Right forelimb (tissue), 1 donor: Measurements from ENCODE around the gene DDX39B.

Source experiments
- DNase-seq: peaks from one replicate; pipeline ENCODE4 v3.0.0-alpha.2; 2018

The DDX39B gene

DNA sequence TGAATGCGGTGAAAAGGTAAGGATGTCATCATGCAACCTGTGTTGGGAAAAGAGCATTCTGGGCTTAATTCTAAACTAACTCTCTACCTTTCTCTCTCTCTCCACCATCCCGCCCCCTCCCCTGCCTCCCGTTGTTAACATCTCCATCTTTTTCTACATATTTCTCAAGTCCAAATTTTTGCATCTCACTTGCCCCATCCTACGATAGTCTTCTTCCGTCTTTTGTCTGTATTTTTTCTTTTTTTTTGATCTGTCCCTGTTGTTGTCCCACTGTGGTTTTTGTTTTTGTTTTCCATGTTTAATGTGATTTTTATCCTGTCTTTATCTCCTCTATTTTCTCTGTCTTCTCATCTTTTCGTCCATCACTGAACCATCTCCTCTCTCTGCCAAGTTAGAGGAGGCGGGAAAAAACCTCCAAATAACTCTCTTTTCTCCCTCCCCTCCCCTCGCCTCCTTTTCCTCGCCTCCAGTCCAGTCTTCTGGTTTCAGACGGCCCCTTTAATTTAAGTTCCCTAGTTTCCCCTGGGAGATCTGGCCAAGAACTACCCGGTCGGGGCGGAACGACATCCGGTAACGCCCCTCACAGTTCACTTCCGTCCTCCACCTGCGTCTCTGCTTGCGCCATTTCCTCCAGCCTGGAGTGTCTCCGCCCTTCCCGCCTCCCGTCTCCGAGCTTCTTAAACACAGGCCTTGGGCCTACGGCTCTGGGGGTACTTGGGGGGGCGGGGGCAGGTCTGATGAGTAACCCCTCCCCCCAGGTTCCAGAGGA, 5.3 kb upstream of the DDX39B start, which contains the start of gene NFKBIL1:
Gene NFKBIL1 (plus strand): TSS at position 651 of the 769 bp plus-strand sequence. CDS start 87 bp downstream, at position 738.
- peak; percentile 96 for DNase-seq

- DNase-seq: peak; percentile 94
These were observed 4.6 kb upstream of the DDX39B start, which contains the start of gene ATP6V1G2 for GRCh38 chr6:31546339-31546957. ATP6V1G2 (minus strand) TSS chr6:31546608; CDS start chr6:31546559, 49 bp downstream.

- DNase-seq: no peak
These were observed 3.5 kb upstream of the DDX39B start for GRCh38 chr6:31545291-31545690.

DNA sequence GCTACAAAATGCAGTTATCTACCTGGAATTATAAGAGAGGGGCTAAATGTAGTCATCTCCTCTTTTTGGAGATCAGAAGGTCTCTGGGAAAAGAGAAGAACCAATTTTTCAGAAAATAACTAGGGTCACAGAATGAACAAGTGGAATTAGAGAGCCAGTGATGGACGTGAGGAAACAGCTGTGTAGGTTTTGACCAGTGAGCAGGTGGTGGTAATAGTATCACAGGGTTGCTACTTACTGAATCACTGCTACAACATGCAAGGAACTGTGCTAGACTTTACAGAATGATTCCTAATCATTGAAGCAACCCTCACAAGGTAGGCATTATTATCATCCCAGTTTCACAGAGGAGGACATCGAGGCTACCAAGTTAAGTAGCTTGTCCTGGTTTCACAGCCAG, 2.9 kb upstream of the DDX39B start:
- no peak for DNase-seq

DNA sequence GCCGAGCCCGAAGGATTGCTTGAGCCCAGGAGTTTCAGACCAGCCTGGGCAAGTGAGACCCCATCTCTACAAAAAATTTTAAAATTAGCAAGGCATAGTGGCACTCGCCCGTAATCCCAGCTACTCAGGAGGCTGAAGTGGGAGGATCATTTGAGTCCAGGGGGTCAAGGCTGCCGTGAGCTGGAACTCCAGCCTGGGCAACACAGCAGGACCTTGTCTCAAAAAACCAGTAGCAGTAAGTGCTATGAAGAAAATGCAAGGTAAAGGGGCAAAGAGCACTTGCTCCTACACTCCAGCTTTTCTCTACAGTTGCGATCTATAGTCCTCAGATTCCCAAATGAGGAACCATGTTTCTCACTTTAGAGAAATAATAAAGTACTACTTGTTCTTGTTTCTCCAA, 1.8 kb upstream of the DDX39B start:
- DNase-seq: no peak

- DNase-seq: no peak
These were observed 645 bp downstream of the DDX39B start for GRCh38 chr6:31541059-31541657.

DNA sequence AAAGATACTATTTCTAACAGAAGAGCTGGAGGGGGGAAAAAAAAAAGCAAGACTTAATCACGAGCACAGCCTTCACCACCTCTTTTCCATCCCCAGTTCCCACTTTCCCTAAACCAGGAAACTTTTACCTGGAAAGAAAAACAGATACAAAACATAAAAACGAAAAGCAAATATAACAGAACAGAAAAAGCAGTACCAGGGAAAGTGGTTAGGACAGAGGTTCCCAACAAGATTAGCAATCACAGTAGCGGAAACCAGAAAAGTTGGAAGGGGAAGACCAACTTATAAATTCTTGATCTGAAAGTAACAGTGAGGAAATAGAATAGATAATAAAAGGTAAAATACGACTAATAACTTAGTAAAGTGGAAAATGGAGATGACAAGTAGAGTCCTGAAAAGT, 1.2 kb downstream of the DDX39B start:
- DNase-seq: no peak

- no peak for DNase-seq
These were observed 2.9 kb downstream of the DDX39B start for GRCh38 chr6:31538805-31539400.

DNA sequence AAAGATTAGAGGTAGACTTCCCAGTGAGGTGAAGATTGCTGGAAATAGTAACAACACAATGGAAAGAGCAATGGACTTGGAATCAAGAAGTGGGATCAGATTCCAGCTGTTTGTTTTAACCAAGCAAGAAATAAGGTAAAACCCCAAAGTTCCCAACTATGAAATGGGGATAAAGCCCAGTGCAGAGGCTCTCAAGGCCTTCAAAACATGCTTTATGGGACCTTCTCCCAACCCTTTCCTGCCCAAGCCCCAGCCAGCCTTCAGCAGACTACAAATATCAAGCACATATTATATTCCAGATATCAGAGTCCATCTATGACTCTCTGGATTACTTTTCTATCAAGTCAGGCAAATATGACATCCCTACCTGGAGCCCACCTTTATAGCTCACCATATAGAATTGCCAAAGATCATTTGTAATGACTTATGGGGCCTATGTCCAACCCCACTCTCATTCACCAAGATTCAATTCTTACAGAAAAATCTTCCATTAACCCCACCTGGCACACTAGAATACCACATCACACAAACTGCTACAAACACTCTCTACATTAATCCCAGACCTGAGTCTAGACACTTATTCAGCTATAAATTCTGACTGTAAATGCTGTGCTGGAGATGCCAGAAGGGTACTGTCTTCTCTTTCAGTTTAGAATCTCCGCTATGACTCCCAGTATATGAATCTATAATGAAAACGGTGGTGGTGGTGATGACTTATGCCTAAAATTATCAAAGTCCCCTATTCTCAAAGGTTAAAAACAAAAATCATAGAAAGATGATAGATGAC, 6.1 kb downstream of the DDX39B start:
- DNase-seq: no peak

DNA sequence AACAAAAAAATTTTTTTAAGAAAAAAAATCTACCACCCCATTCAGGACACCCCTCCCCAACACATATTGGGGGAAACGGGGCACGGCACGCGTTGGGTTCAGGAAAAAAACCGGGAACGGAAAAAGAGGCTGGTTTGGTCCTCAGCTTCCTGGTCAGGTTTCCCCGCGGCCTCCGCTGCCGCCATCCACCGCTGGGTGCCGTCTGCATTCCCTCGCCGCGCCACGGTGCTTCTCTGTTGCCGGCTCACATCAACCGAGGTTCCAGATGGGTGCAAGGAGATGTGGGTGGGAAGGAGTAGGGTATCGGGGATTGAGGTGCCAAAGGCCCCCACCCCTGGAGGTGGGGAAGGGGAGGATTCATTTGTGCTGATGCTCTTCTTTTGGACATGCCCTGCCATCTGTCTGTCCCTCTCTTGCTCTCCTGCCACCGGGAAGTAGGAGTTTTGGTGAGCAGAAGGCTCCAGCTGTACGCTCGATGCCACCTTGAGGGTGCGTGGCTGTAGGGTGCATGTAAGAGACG, 7.2 kb downstream of the DDX39B start:
- DNase-seq: no peak

DNA sequence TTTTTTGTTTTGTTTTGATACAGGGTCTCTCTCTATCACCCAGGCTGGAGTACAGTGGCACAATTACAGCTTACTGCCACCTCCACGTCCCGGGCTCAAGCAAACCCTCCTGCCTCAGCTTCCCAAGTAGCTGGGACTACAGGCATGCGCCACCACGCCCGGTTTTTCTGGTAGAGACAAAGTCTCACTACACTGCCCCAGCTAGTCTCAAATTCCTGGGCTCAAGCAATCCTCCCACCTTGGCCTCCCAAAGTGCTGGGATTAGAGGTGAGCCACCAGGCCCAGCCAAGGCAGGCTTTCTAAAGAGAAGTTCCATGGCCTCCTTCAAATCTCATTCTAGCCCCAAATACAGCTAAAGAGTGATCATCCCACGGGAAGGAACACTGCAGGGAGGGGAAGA, 7.8 kb downstream of the DDX39B start:
- no peak for DNase-seq

- DNase-seq: no peak
These were observed 8.4 kb downstream of the DDX39B start for GRCh38 chr6:31533455-31533841.

- DNase-seq: no peak
These were observed 9.0 kb downstream of the DDX39B start for GRCh38 chr6:31532644-31533454.

GRCh38 chr6:31531771-31532643, 9.8 kb downstream of the DDX39B start:
- no peak for DNase-seq

GRCh38 chr6:31531162-31531561, 10.6 kb downstream of the DDX39B start:
- no peak for DNase-seq

DNA sequence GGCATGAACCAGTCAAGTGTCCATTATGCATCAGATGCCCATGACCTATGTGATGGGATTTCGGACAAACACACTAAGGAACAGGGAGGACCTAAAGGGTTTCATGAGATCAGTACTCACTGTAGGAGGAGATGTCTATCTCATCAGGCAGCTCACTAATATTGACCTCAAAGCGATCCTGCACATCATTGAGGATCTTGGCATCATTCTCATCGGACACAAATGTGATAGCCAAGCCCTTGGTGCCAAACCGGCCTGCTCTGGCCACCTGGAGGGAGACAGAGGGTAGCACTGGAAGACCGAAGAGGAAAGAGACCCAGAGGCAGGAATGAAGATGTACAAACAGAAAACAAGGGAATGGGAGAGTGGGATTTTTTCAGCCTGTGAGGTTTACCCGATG, 11.1 kb downstream of the DDX39B start:
- DNase-seq: no peak

DNA sequence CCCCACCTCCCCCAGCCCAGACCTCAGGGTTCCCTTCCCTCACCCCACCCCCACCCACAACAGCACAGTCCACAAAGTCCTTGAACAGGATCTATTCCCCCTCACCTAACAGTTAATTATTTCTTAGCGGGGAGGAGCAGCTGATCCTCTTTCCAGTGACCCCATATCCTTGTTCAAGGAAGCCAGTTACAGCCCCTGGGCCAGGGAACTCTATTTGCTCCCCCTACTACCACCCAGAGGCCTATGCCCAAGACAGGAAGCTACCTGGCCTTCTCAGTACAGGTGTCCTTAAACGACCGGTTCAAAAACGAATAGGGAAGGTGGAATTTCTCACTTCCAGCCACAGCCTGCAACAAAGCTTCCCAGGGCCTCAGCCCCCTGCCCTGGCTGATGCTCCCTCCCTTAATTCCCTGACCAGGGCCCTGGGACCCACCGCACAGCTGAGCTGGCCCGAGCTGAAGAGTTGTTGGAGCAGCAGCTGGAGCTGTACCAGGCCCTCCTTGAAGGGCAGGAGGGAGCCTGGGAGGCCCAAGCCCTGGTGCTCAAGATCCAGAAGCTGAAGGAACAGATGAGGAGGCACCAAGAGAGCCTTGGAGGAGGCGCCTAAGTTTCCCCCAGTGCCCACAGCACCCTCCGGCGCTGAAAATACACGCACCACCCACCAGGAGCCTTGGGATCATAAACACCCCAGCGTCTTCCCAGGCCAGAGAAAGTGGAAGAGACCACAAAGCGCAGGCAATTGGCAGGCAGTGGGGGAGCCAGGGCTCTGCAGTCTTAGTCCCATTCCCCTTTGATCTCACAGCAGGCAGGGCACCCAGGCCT, 12.3 kb downstream of the DDX39B start:
- no peak for DNase-seq

GRCh38 chr6:31528821-31529328, 12.9 kb downstream of the DDX39B start, which contains the start of gene MCCD1:
MCCD1 (plus strand) TSS chr6:31528962; CDS start chr6:31529015, 53 bp downstream.
- DNase-seq: no peak

- no peak for DNase-seq
These were observed 13.5 kb downstream of the DDX39B start for GRCh38 chr6:31528307-31528777.
